ENCODE measurements around the gene NTRK1. TPM values are rescaled to one million over a fixed set of nuclear protein-coding genes. Genes with fewer than 3 reads are reported as not detected.

Gene NTRK1
- total RNA-seq, 1 experiment from 2014 or later, result not detected

- TF ChIP-seq CTCF (conservative IDR thresholded peaks at IDR 0.05) (0 out of 2 replicates have a peak, but pooled peaks have one; percentile 22), EZH2 (IDR thresholded peaks at IDR 0.05; ENCODE audit: low read depth) (no peak)
- H3K4me2 ChIP-seq, result peak overlapping the region; percentile 97
- CTCF ChIA-PET, result no interaction called here
- no peak overlapping the region for H3K4me3 ChIP-seq
- no TSS peak for BruUV-seq (replicated peaks)
- intact Hi-C loops (cut with micrococcal nuclease; ENCODE audit: unreplicated experiment), result no loop called here
- POLR2A ChIA-PET (ENCODE audit: unreplicated experiment), result no interaction called here
- H3K9me3 ChIP-seq (ENCODE audit: insufficient read depth, low read depth), result no peaks in the 10 kb centered on the region
- H3K36me3 ChIP-seq (ENCODE audit: low read depth), result no peaks in the 10 kb centered on the region
- peaks cover 6% of the 10 kb centered on the region for H3K79me2 ChIP-seq (ENCODE audit: low read depth)
- no peaks in the 10 kb centered on the region for H3K9me2 ChIP-seq (ENCODE audit: insufficient read depth)
- H4K20me1 ChIP-seq (ENCODE audit: insufficient read depth), result no peaks in the 10 kb centered on the region
- peaks cover 44% of the 10 kb centered on the region for H3K4me1 ChIP-seq (replicated peaks; ENCODE audit: insufficient read depth)
- no peak overlapping the region for H2AFZ ChIP-seq
- peaks cover 13% of the 10 kb centered on the region; the same call in 1 of the 2 replicates for H3F3A ChIP-seq (ENCODE audit: insufficient read depth, low read depth)
- H3K27me3 ChIP-seq (ENCODE audit: insufficient read depth, low read depth), result no peaks in the 10 kb centered on the region
- DNase-seq, result peak in 1 of 2 experiments; percentile 46
- H3K27ac ChIP-seq, result no peak overlapping the region
Measured at GRCh38 chr1:156815307-156815826, 45.3 kb upstream of the NTRK1 start.

GRCh38 chr1:156815961-156816422 is 44.7 kb upstream of the NTRK1 start:
- no peak for TF ChIP-seq EZH2 (IDR thresholded peaks at IDR 0.05; ENCODE audit: low read depth)
- no peak for TF ChIP-seq CTCF (conservative IDR thresholded peaks at IDR 0.05)
- no TSS peak for BruUV-seq (replicated peaks)
- no peaks in the 10 kb centered on the region for H3K9me3 ChIP-seq (ENCODE audit: insufficient read depth, low read depth)
- ChIA-PET CTCF (no interaction called here), POLR2A (ENCODE audit: unreplicated experiment) (no interaction called here)
- no peaks in the 10 kb centered on the region for H3K36me3 ChIP-seq (ENCODE audit: low read depth)
- intact Hi-C loops (cut with micrococcal nuclease; ENCODE audit: unreplicated experiment), result no loop called here
- H3K4me3 ChIP-seq, result no peak overlapping the region
- H3K79me2 ChIP-seq (ENCODE audit: low read depth), result peaks cover 6% of the 10 kb centered on the region
- H3K4me2 ChIP-seq, result peak overlapping the region; percentile 97
- no peak for DNase-seq
- H3K27ac ChIP-seq, result no peak overlapping the region
- H3K4me1 ChIP-seq (replicated peaks; ENCODE audit: insufficient read depth), result peaks cover 44% of the 10 kb centered on the region
- no peaks in the 10 kb centered on the region for H3K9me2 ChIP-seq (ENCODE audit: insufficient read depth)
- H2AFZ ChIP-seq, result no peak overlapping the region
- H3K27me3 ChIP-seq (ENCODE audit: insufficient read depth, low read depth), result no peaks in the 10 kb centered on the region
- peaks cover 13% of the 10 kb centered on the region; the same call in 1 of the 2 replicates for H3F3A ChIP-seq (ENCODE audit: insufficient read depth, low read depth)
- no peaks in the 10 kb centered on the region for H4K20me1 ChIP-seq (ENCODE audit: insufficient read depth)

- Histone ChIP-seq H4K20me1 (ENCODE audit: insufficient read depth) (no peaks in the 10 kb centered on the region), H3K9me2 (ENCODE audit: insufficient read depth) (no peaks in the 10 kb centered on the region), H3K4me1 (replicated peaks; ENCODE audit: insufficient read depth) (peaks cover 44% of the 10 kb centered on the region), H3K36me3 (ENCODE audit: low read depth) (no peaks in the 10 kb centered on the region), H3K79me2 (ENCODE audit: low read depth) (peaks cover 6% of the 10 kb centered on the region), H3F3A (ENCODE audit: insufficient read depth, low read depth) (peaks cover 13% of the 10 kb centered on the region; the same call in 1 of the 2 replicates), H3K27ac (no peak within 1 kb of the TSS), H2AFZ (no peak within 1 kb of the TSS), H3K27me3 (ENCODE audit: insufficient read depth, low read depth) (no peaks in the 10 kb centered on the region), H3K4me3 (no peak within 1 kb of the TSS), H3K9me3 (ENCODE audit: insufficient read depth, low read depth) (no peaks in the 10 kb centered on the region), H3K4me2 (peak within 1 kb of the TSS; percentile 97)
- POLR2A ChIA-PET (ENCODE audit: unreplicated experiment), result no interaction called here
- DNase-seq, result peak in 1 of 2 experiments; percentile 51
- TF ChIP-seq CTCF (conservative IDR thresholded peaks at IDR 0.05) (no peak), EZH2 (IDR thresholded peaks at IDR 0.05; ENCODE audit: low read depth) (no peak)
- intact Hi-C loops (cut with micrococcal nuclease; ENCODE audit: unreplicated experiment), result no loop called here
- no TSS peak for BruUV-seq (replicated peaks)
- CTCF ChIA-PET, result interaction anchor here (0.6 kb wide), 1 partner anchor 187 kb away, joined by 7 read pairs; no protein-coding TSS in a partner anchor
Measured at GRCh38 chr1:156816561-156817328, 43.9 kb upstream of the NTRK1 start, which contains the start of gene SH2D2A. Gene SH2D2A, minus strand, starts transcription at chr1:156816848. Its CDS starts 140 bp downstream, at chr1:156816708.

All from PC-9 (cell line).